Measurements from ENCODE around the gene ITPKB.

Gene ITPKB

DNA sequence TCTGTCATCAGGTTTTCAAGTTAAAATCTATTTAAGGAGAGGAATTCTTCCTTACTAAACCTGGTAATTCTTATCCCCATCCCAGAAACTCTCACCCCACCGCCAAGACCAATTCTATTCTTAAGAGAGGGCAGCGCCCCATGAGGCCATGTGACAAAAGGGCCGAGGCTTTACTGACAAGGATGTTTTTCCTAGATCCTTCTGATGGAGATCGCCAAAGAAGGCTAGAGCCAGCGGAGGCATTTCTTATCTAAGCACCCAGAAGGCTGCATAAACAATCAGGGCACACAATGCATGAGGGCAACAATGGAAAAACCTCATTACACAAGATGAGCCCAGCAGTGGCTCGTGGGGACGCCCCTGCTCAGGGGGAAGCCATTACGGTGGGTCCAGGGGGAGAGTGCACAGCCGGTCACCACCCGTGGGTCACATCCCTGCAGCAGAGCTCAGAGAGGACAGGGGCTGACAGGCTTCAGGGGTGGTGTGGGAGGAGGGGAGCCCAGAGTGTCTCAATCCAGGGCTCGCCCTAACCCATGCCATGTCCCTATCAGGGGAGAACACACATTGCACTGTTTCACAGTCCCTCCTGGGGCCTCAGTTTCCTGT is 88.7 kb downstream of the ITPKB start:
- Mint-ChIP-seq H3K27me3 (ENCODE audit: low read depth, poor library complexity) (peaks cover 6% of the 10 kb centered on the region), H3K4me1 (peaks cover 42% of the 10 kb centered on the region), H3K9me3 (no peaks in the 10 kb centered on the region), H3K27ac (no peak overlapping the region), H3K4me3 (no peak overlapping the region), H3K36me3 (ENCODE audit: low read depth) (peaks cover 5% of the 10 kb centered on the region)
- no peak for TF ChIP-seq CTCF (IDR thresholded peaks at IDR 0.05)
- no peak for DNase-seq

DNA sequence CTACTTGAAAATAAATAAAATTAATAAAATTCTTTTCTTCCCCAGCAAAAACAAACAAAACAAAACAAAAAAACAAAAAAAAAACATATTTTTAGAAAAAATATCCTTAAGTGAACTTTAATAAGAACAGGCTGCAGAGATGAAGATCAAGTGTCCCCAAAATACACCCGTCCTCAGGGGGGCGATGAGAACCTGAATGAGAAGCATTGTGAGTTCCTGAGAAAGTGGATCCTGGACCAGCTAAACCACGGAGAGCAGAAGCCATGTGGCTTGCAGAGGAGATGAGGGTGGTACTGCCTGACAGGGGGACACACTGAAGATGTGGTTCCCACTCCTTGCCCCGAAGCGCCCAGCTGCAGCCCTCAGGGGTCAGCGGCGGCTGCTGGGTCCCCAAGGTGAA is 89.3 kb downstream of the ITPKB start:
- no peak for DNase-seq
- Mint-ChIP-seq H3K27ac (no peak overlapping the region), H3K4me3 (no peak overlapping the region), H3K9me3 (no peaks in the 10 kb centered on the region), H3K36me3 (ENCODE audit: low read depth) (peaks cover 5% of the 10 kb centered on the region), H3K27me3 (ENCODE audit: low read depth, poor library complexity) (peaks cover 4% of the 10 kb centered on the region), H3K4me1 (peaks cover 41% of the 10 kb centered on the region)
- TF ChIP-seq CTCF (IDR thresholded peaks at IDR 0.05): no peak

GRCh38 chr1:226649244-226649643 is 89.8 kb downstream of the ITPKB start:
- Mint-ChIP-seq H3K4me1 (peaks cover 38% of the 10 kb centered on the region), H3K9me3 (no peaks in the 10 kb centered on the region), H3K27me3 (ENCODE audit: low read depth, poor library complexity) (peaks cover 2% of the 10 kb centered on the region), H3K27ac (no peak overlapping the region), H3K36me3 (ENCODE audit: low read depth) (peaks cover 5% of the 10 kb centered on the region), H3K4me3 (no peak overlapping the region)
- no peak for TF ChIP-seq CTCF (IDR thresholded peaks at IDR 0.05)
- DNase-seq: no peak

- no peak overlapping the region for H3K27ac Mint-ChIP-seq
- DNase-seq: no peak
- H3K4me1 Mint-ChIP-seq: peaks cover 34% of the 10 kb centered on the region
- H3K9me3 Mint-ChIP-seq: no peaks in the 10 kb centered on the region
- no peak for TF ChIP-seq CTCF (IDR thresholded peaks at IDR 0.05)
- H3K27me3 Mint-ChIP-seq (ENCODE audit: low read depth, poor library complexity): peaks cover 2% of the 10 kb centered on the region
- H3K4me3 Mint-ChIP-seq: no peak overlapping the region
- peaks cover 5% of the 10 kb centered on the region for H3K36me3 Mint-ChIP-seq (ENCODE audit: low read depth)
These were observed 90.7 kb downstream of the ITPKB start for GRCh38 chr1:226648421-226648820.

GRCh38 chr1:226647719-226648118 is 91.4 kb downstream of the ITPKB start:
- Mint-ChIP-seq H3K4me3 (no peak overlapping the region), H3K27ac (no peak overlapping the region), H3K4me1 (peaks cover 34% of the 10 kb centered on the region), H3K36me3 (ENCODE audit: low read depth) (peaks cover 5% of the 10 kb centered on the region), H3K9me3 (no peaks in the 10 kb centered on the region), H3K27me3 (ENCODE audit: low read depth, poor library complexity) (peaks cover 2% of the 10 kb centered on the region)
- no peak for TF ChIP-seq CTCF (IDR thresholded peaks at IDR 0.05)
- no peak for DNase-seq

DNA sequence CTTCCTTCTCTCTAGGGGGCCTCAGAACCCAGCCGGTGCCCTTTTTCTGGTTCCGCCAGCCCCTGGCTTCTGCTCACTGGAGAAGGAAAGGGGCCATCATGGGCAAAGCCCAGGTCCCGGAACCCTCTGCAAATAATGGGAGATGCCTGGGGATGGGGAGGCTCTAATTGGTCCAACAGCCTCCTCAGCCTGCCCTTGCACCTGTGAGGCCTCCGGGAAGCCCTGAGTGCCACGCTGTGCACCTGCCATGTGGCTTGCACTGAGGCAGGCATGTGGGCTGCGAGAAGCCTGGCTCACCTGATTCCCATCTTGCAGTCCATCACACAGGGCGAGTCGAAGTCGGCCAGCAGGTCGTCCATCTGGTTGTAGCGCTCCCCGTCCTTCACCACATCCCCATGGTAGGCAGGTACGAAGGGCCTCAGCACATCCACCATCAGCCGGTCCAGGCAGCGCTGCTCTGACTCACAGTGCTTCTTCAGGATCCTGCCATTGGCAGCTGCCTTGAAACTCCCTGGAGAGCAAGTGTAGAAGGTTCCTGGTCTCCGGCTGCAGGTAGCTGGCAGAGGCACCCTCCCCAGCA is 92.1 kb downstream of the ITPKB start:
- Mint-ChIP-seq H3K36me3 (ENCODE audit: low read depth) (peaks cover 5% of the 10 kb centered on the region), H3K4me1 (peaks cover 32% of the 10 kb centered on the region), H3K9me3 (no peaks in the 10 kb centered on the region), H3K4me3 (no peak overlapping the region), H3K27me3 (ENCODE audit: low read depth, poor library complexity) (peaks cover 3% of the 10 kb centered on the region), H3K27ac (no peak overlapping the region)
- DNase-seq: no peak
- TF ChIP-seq CTCF (IDR thresholded peaks at IDR 0.05): no peak
